GM18507 (cell line): ENCODE results near the gene TIE1.
"Not testable (repeated sequence)": the region's sequence is repeated elsewhere in the genome, so short reads cannot be mapped to it uniquely, and the experiment has no call there.

ENCODE experiments used
- DNase-seq: peaks from one replicate; pipeline ENCODE4 v3.0.0; 2011; ENCODE audit warnings: low read depth; ENCODE audit not compliant: insufficient read length; ENCODE audit errors: extremely low spot score
- FAIRE-seq: peaks from 2 replicates; lab custom pipeline; 2011; peaks lifted over from hg19 to GRCh38; lab: Jason Lieb, UNC

TIE1 gene

GRCh38 chr1:43368646-43369020 is 67.9 kb downstream of the TIE1 start:
- no peak for FAIRE-seq
- no peak for DNase-seq

GRCh38 chr1:43369779-43370178 is 69.0 kb downstream of the TIE1 start:
- not testable (repeated sequence) for DNase-seq, FAIRE-seq

- FAIRE-seq (no peak), DNase-seq (no peak)
Measured at GRCh38 chr1:43370564-43370963, 69.8 kb downstream of the TIE1 start.

GRCh38 chr1:43372172-43372571 is 71.4 kb downstream of the TIE1 start:
- DNase-seq (no peak), FAIRE-seq (no peak)
